ENCODE data around the gene CLCN1.

The CLCN1 gene

GRCh38 chr7:143290293-143290692 is 25.6 kb upstream of the CLCN1 start:
- H3K27ac ChIP-seq (ENCODE audit: low read depth, low read length), result no peak overlapping the region
- H3K9ac ChIP-seq (ENCODE audit: low read depth in 1 of 2, low read length in 2 of 2), result peak overlapping the region in 1 of 2 donors; percentile 24
- H3K4me3 ChIP-seq (ENCODE audit: low read depth in 1 of 2, low read length in 2 of 2), result peak overlapping the region in 1 of 2 donors; percentile 44
- H3K9me3 ChIP-seq (ENCODE audit: control insufficient read depth in 1 of 2, low read length in 2 of 2), result no peaks in the 10 kb centered on the region
- H3K27me3 ChIP-seq (ENCODE audit: control insufficient read depth in 1 of 2, insufficient read depth in 2 of 2, low read length in 2 of 2), result no peaks in the 10 kb centered on the region
- H3K4me1 ChIP-seq (ENCODE audit: control insufficient read depth in 1 of 2, insufficient read depth in 2 of 2, low read length in 2 of 2), result peaks cover 40 to 43% of the 10 kb centered on the region in 2 donors
- peaks cover 17 to 44% of the 10 kb centered on the region in 2 donors for H3K36me3 ChIP-seq (ENCODE audit: control insufficient read depth in 1 of 2, insufficient read depth in 2 of 2, low read length in 2 of 2)

GRCh38 chr7:143292876-143293275 is 23.0 kb upstream of the CLCN1 start:
- no peak overlapping the region for H3K4me3 ChIP-seq (ENCODE audit: low read depth in 1 of 2, low read length in 2 of 2)
- no peaks in the 10 kb centered on the region for H3K27me3 ChIP-seq (ENCODE audit: control insufficient read depth in 1 of 2, insufficient read depth in 2 of 2, low read length in 2 of 2)
- H3K9me3 ChIP-seq (ENCODE audit: control insufficient read depth in 1 of 2, low read length in 2 of 2), result no peaks in the 10 kb centered on the region
- no peak overlapping the region for H3K9ac ChIP-seq (ENCODE audit: low read depth in 1 of 2, low read length in 2 of 2)
- no peak overlapping the region for H3K27ac ChIP-seq (ENCODE audit: low read depth, low read length)
- H3K36me3 ChIP-seq (ENCODE audit: control insufficient read depth in 1 of 2, insufficient read depth in 2 of 2, low read length in 2 of 2), result peaks cover 33 to 60% of the 10 kb centered on the region in 2 donors
- H3K4me1 ChIP-seq (ENCODE audit: control insufficient read depth in 1 of 2, insufficient read depth in 2 of 2, low read length in 2 of 2), result peaks cover 30 to 37% of the 10 kb centered on the region in 2 donors

- no peak overlapping the region for H3K4me3 ChIP-seq (ENCODE audit: low read depth in 1 of 2, low read length in 2 of 2)
- H3K27ac ChIP-seq (ENCODE audit: low read depth, low read length), result no peak overlapping the region
- no peaks in the 10 kb centered on the region for H3K9me3 ChIP-seq (ENCODE audit: control insufficient read depth in 1 of 2, low read length in 2 of 2)
- H3K9ac ChIP-seq (ENCODE audit: low read depth in 1 of 2, low read length in 2 of 2), result peak overlapping the region in 1 of 2 donors; percentile 0
- H3K36me3 ChIP-seq (ENCODE audit: control insufficient read depth in 1 of 2, insufficient read depth in 2 of 2, low read length in 2 of 2), result peaks cover 48 to 87% of the 10 kb centered on the region in 2 donors
- H3K4me1 ChIP-seq (ENCODE audit: control insufficient read depth in 1 of 2, insufficient read depth in 2 of 2, low read length in 2 of 2), result peaks cover 12 to 22% of the 10 kb centered on the region in 2 donors
- H3K27me3 ChIP-seq (ENCODE audit: control insufficient read depth in 1 of 2, insufficient read depth in 2 of 2, low read length in 2 of 2), result no peaks in the 10 kb centered on the region
Measured at GRCh38 chr7:143295870-143296269, 20.0 kb upstream of the CLCN1 start.

- Histone ChIP-seq H3K9ac (ENCODE audit: low read depth in 1 of 2, low read length in 2 of 2) (peak overlapping the region in 1 of 2 donors; percentile 0), H3K9me3 (ENCODE audit: control insufficient read depth in 1 of 2, low read length in 2 of 2) (no peaks in the 10 kb centered on the region), H3K4me1 (ENCODE audit: control insufficient read depth in 1 of 2, insufficient read depth in 2 of 2, low read length in 2 of 2) (peaks cover 10 to 21% of the 10 kb centered on the region in 2 donors), H3K27me3 (ENCODE audit: control insufficient read depth in 1 of 2, insufficient read depth in 2 of 2, low read length in 2 of 2) (no peaks in the 10 kb centered on the region), H3K4me3 (ENCODE audit: low read depth in 1 of 2, low read length in 2 of 2) (no peak overlapping the region), H3K36me3 (ENCODE audit: control insufficient read depth in 1 of 2, insufficient read depth in 2 of 2, low read length in 2 of 2) (peaks cover 55 to 90% of the 10 kb centered on the region in 2 donors), H3K27ac (ENCODE audit: low read depth, low read length) (no peak overlapping the region)
Measured at GRCh38 chr7:143296686-143297085, 19.2 kb upstream of the CLCN1 start.

GRCh38 chr7:143299346-143299745 is 16.6 kb upstream of the CLCN1 start:
- no peak overlapping the region for H3K4me3 ChIP-seq (ENCODE audit: low read depth in 1 of 2, low read length in 2 of 2)
- peaks cover 63 to 88% of the 10 kb centered on the region in 2 donors for H3K36me3 ChIP-seq (ENCODE audit: control insufficient read depth in 1 of 2, insufficient read depth in 2 of 2, low read length in 2 of 2)
- H3K9me3 ChIP-seq (ENCODE audit: control insufficient read depth in 1 of 2, low read length in 2 of 2), result no peaks in the 10 kb centered on the region
- H3K27me3 ChIP-seq (ENCODE audit: control insufficient read depth in 1 of 2, insufficient read depth in 2 of 2, low read length in 2 of 2), result no peaks in the 10 kb centered on the region
- H3K27ac ChIP-seq (ENCODE audit: low read depth, low read length), result no peak overlapping the region
- H3K9ac ChIP-seq (ENCODE audit: low read depth in 1 of 2, low read length in 2 of 2), result no peak overlapping the region
- H3K4me1 ChIP-seq (ENCODE audit: control insufficient read depth in 1 of 2, insufficient read depth in 2 of 2, low read length in 2 of 2), result peaks cover 10 to 21% of the 10 kb centered on the region in 2 donors

GRCh38 chr7:143299840-143300239 is 16.1 kb upstream of the CLCN1 start:
- peaks cover 11 to 24% of the 10 kb centered on the region in 2 donors for H3K4me1 ChIP-seq (ENCODE audit: control insufficient read depth in 1 of 2, insufficient read depth in 2 of 2, low read length in 2 of 2)
- H3K9ac ChIP-seq (ENCODE audit: low read depth in 1 of 2, low read length in 2 of 2), result no peak overlapping the region
- H3K27ac ChIP-seq (ENCODE audit: low read depth, low read length), result no peak overlapping the region
- peaks cover 64 to 88% of the 10 kb centered on the region in 2 donors for H3K36me3 ChIP-seq (ENCODE audit: control insufficient read depth in 1 of 2, insufficient read depth in 2 of 2, low read length in 2 of 2)
- no peaks in the 10 kb centered on the region for H3K9me3 ChIP-seq (ENCODE audit: control insufficient read depth in 1 of 2, low read length in 2 of 2)
- no peaks in the 10 kb centered on the region for H3K27me3 ChIP-seq (ENCODE audit: control insufficient read depth in 1 of 2, insufficient read depth in 2 of 2, low read length in 2 of 2)
- H3K4me3 ChIP-seq (ENCODE audit: low read depth in 1 of 2, low read length in 2 of 2), result no peak overlapping the region

GRCh38 chr7:143300959-143301935 is 14.7 kb upstream of the CLCN1 start:
- Histone ChIP-seq H3K27ac (ENCODE audit: low read depth, low read length) (no peak overlapping the region), H3K9ac (ENCODE audit: low read depth in 1 of 2, low read length in 2 of 2) (no peak overlapping the region), H3K4me3 (ENCODE audit: low read depth in 1 of 2, low read length in 2 of 2) (no peak overlapping the region)

GRCh38 chr7:143303733-143304132 is 12.2 kb upstream of the CLCN1 start:
- H3K4me1 ChIP-seq (ENCODE audit: control insufficient read depth in 1 of 2, insufficient read depth in 2 of 2, low read length in 2 of 2), result peaks cover 11 to 14% of the 10 kb centered on the region in 2 donors
- no peaks in the 10 kb centered on the region for H3K27me3 ChIP-seq (ENCODE audit: control insufficient read depth in 1 of 2, insufficient read depth in 2 of 2, low read length in 2 of 2)
- H3K27ac ChIP-seq (ENCODE audit: low read depth, low read length), result no peak overlapping the region
- peaks cover 61 to 81% of the 10 kb centered on the region in 2 donors for H3K36me3 ChIP-seq (ENCODE audit: control insufficient read depth in 1 of 2, insufficient read depth in 2 of 2, low read length in 2 of 2)
- no peak overlapping the region for H3K4me3 ChIP-seq (ENCODE audit: low read depth in 1 of 2, low read length in 2 of 2)
- no peaks in the 10 kb centered on the region for H3K9me3 ChIP-seq (ENCODE audit: control insufficient read depth in 1 of 2, low read length in 2 of 2)
- no peak overlapping the region for H3K9ac ChIP-seq (ENCODE audit: low read depth in 1 of 2, low read length in 2 of 2)

More at GRCh38 chr7:143300959-143301935, 14.7 kb upstream of the CLCN1 start:
- Histone ChIP-seq H3K27me3 (ENCODE audit: control insufficient read depth in 1 of 2, insufficient read depth in 2 of 2, low read length in 2 of 2) (no peaks in the 10 kb centered on the region), H3K4me1 (ENCODE audit: control insufficient read depth in 1 of 2, insufficient read depth in 2 of 2, low read length in 2 of 2) (peaks cover 14 to 17% of the 10 kb centered on the region in 2 donors), H3K36me3 (ENCODE audit: control insufficient read depth in 1 of 2, insufficient read depth in 2 of 2, low read length in 2 of 2) (peaks cover 56 to 86% of the 10 kb centered on the region in 2 donors), H3K9me3 (ENCODE audit: control insufficient read depth in 1 of 2, low read length in 2 of 2) (no peaks in the 10 kb centered on the region)

- Histone ChIP-seq H3K4me1 (ENCODE audit: control insufficient read depth in 1 of 2, insufficient read depth in 2 of 2, low read length in 2 of 2) (peaks cover 8 to 14% of the 10 kb centered on the region in 2 donors), H3K36me3 (ENCODE audit: control insufficient read depth in 1 of 2, insufficient read depth in 2 of 2, low read length in 2 of 2) (peaks cover 56 to 72% of the 10 kb centered on the region in 2 donors), H3K27ac (ENCODE audit: low read depth, low read length) (no peak overlapping the region), H3K9me3 (ENCODE audit: control insufficient read depth in 1 of 2, low read length in 2 of 2) (no peaks in the 10 kb centered on the region), H3K4me3 (ENCODE audit: low read depth in 1 of 2, low read length in 2 of 2) (no peak overlapping the region), H3K9ac (ENCODE audit: low read depth in 1 of 2, low read length in 2 of 2) (no peak overlapping the region), H3K27me3 (ENCODE audit: control insufficient read depth in 1 of 2, insufficient read depth in 2 of 2, low read length in 2 of 2) (no peaks in the 10 kb centered on the region)
Measured at GRCh38 chr7:143304938-143305337, 11.0 kb upstream of the CLCN1 start.

GRCh38 chr7:143305423-143306070 is 10.4 kb upstream of the CLCN1 start:
- Histone ChIP-seq H3K36me3 (ENCODE audit: control insufficient read depth in 1 of 2, insufficient read depth in 2 of 2, low read length in 2 of 2) (peaks cover 50 to 66% of the 10 kb centered on the region in 2 donors), H3K9me3 (ENCODE audit: control insufficient read depth in 1 of 2, low read length in 2 of 2) (no peaks in the 10 kb centered on the region), H3K27me3 (ENCODE audit: control insufficient read depth in 1 of 2, insufficient read depth in 2 of 2, low read length in 2 of 2) (no peaks in the 10 kb centered on the region), H3K4me3 (ENCODE audit: low read depth in 1 of 2, low read length in 2 of 2) (peak overlapping the region in 1 of 2 donors; percentile 18), H3K27ac (ENCODE audit: low read depth, low read length) (no peak overlapping the region), H3K9ac (ENCODE audit: low read depth in 1 of 2, low read length in 2 of 2) (peak overlapping the region in 1 of 2 donors; percentile 27), H3K4me1 (ENCODE audit: control insufficient read depth in 1 of 2, insufficient read depth in 2 of 2, low read length in 2 of 2) (peaks cover 8 to 11% of the 10 kb centered on the region in 2 donors)

Measured in duodenal mucosa (tissue), 2 donors.